GM12878 (cell line): Measurements from ENCODE around the gene PAIP2. TPM values are rescaled to one million over a fixed set of nuclear protein-coding genes. Genes with fewer than 3 reads are reported as not detected.

Experiments
- ATAC-seq: fragments of 200-7000 bp; cut with Tn5 transposase; 3 replicates; pipeline ENCODE4 v1.9.1; 2020; ENCODE audit warnings: mild to moderate bottlenecking, moderate library complexity
- BruUV-seq: library from RNA; stranded (reverse); fragments of 400-500 nt; replicated peaks from 2 replicates; lab custom pipeline; 2021; lab: Mats Ljungman, UMichigan
- CTCF ChIA-PET: fragments of 300-600 bp; sonication (Branson Sonifier 250); formaldehyde crosslinking; extraction: SDS; loops from one replicate; lab custom pipeline; 2021; ENCODE audit warnings: inconsistent platforms; lab: Yijun Ruan, JAX
- POLR2A ChIA-PET: fragments of 350-600 bp; formaldehyde crosslinking; extraction: SDS; loops from one replicate; lab custom pipeline; 2021; ENCODE audit warnings: inconsistent platforms; lab: Charles Lee
- RAD21 ChIA-PET: fragments of 300-600 bp; sonication (Branson Sonifier 250); formaldehyde crosslinking; loops from one replicate; lab custom pipeline; 2023; ENCODE audit warnings: antibody characterized with exemption; ENCODE audit not compliant: unreplicated experiment; lab: Charles Lee
- SMC1A ChIA-PET: fragments of 300-600 bp; sonication (Branson Sonifier 250); formaldehyde crosslinking; loops from one replicate; lab custom pipeline; 2023; ENCODE audit not compliant: unreplicated experiment, uncharacterized antibody; lab: Charles Lee
- DNase-seq: peaks from one replicate; pipeline ENCODE4 v3.0.0-alpha.2; 2011; ENCODE audit warnings: low read depth, low spot score
- FAIRE-seq: peaks from 3 replicates; lab custom pipeline; 2011; peaks lifted over from hg19 to GRCh38; lab: Jason Lieb, UNC
- H2AFZ ChIP-seq: 2 replicates; pipeline ENCODE4 v1.6.0; 2011; ENCODE audit warnings: low read depth, low read length, control low read depth; ENCODE audit not compliant: control insufficient read depth
- H3K27ac ChIP-seq: 2 replicates; pipeline ENCODE4 v1.5.1; 2011; ENCODE audit warnings: control low read depth; ENCODE audit not compliant: control insufficient read depth, insufficient read depth
- H3K27me3 ChIP-seq, 2 experiments: replicated peaks in 1 of 2; 2 replicates each; pipeline versions ENCODE4 v1.6.0 to v1.6.1; 2011; ENCODE audit warnings: low read length in 1 of 2; ENCODE audit not compliant: control insufficient read depth in 2 of 2, insufficient read depth in 2 of 2
- H3K36me3 ChIP-seq, 2 experiments: 2 replicates each; pipeline ENCODE4 v1.5.1; 2011; ENCODE audit warnings: low read length in 1 of 2; ENCODE audit not compliant: control insufficient read depth in 2 of 2, insufficient read depth in 2 of 2
- H3K4me1 ChIP-seq: 2 replicates; pipeline ENCODE4 v1.6.1; 2011; ENCODE audit warnings: mild to moderate bottlenecking, low read length, moderate library complexity, mixed read lengths; ENCODE audit not compliant: control insufficient read depth, insufficient read depth
- H3K4me2 ChIP-seq: 2 replicates; pipeline ENCODE4 v1.6.0; 2011; ENCODE audit warnings: control low read depth; ENCODE audit not compliant: control insufficient read depth, insufficient read depth
- H3K4me3 ChIP-seq: fragments of 200-600 bp; sonication (generic); 2 replicates; pipeline ENCODE4 v1.5.1; 2016
- H3K79me2 ChIP-seq: 2 replicates; pipeline ENCODE4 v1.6.0; 2011; ENCODE audit warnings: low read length; ENCODE audit not compliant: control insufficient read depth, insufficient read depth
- H3K9ac ChIP-seq: 2 replicates; pipeline ENCODE4 v1.8.0; 2011; ENCODE audit warnings: low read length, control low read depth, mixed read lengths; ENCODE audit not compliant: control insufficient read depth, insufficient read depth
- H3K9me3 ChIP-seq: replicated peaks from 3 replicates; pipeline ENCODE4 v1.5.1; 2011; ENCODE audit warnings: mild to moderate bottlenecking, low read length; ENCODE audit not compliant: control insufficient read depth, insufficient read depth
- H4K20me1 ChIP-seq: 2 replicates; pipeline ENCODE4 v1.6.0; 2011; ENCODE audit not compliant: control insufficient read depth, insufficient read depth
- BACH1 ChIP-seq: fragments of 450-650 bp; IDR thresholded peaks from 2 replicates; pipeline ENCODE4 v1.6.1; 2017; ENCODE audit warnings: mild to moderate bottlenecking, borderline replicate concordance
- DPF2 ChIP-seq: fragments of 450-650 bp; IDR thresholded peaks from 2 replicates; pipeline ENCODE4 v1.6.1; 2017; ENCODE audit warnings: mild to moderate bottlenecking
- FOXM1 ChIP-seq: IDR thresholded peaks from 2 replicates; pipeline ENCODE4 v1.6.1; 2012; ENCODE audit warnings: low read depth, mild to moderate bottlenecking, inconsistent platforms, low read length, moderate library complexity
- HDAC6 ChIP-seq: fragments of 200-600 bp; sonication (generic); IDR thresholded peaks from one replicate; pipeline ENCODE4 v1.8.0; 2017; ENCODE audit warnings: antibody characterized with exemption; ENCODE audit not compliant: unreplicated experiment
- MXI1 ChIP-seq: fragments of 150-350 bp; IDR thresholded peaks from 2 replicates; pipeline ENCODE4 v1.6.1; 2011; ENCODE audit warnings: low read depth, mild to moderate bottlenecking, inconsistent platforms, low read length, improper control_type of control experiment
- MYB ChIP-seq: fragments of 150-350 bp; IDR thresholded peaks from 2 replicates; pipeline ENCODE4 v1.6.1; 2014; ENCODE audit warnings: mild to moderate bottlenecking, low read depth, low read length, borderline replicate concordance
- NFYB ChIP-seq: IDR thresholded peaks from 2 replicates; pipeline ENCODE4 v1.6.1; 2011; ENCODE audit warnings: low read depth, mild to moderate bottlenecking, low read length, improper control_type of control experiment, moderate library complexity; ENCODE audit not compliant: insufficient read depth
- RBBP5 ChIP-seq: fragments of 200-600 bp; sonication (generic); conservative IDR thresholded peaks from 2 replicates; pipeline ENCODE4 v1.6.1; 2016
- RCOR1 ChIP-seq: conservative IDR thresholded peaks from 2 replicates; pipeline ENCODE4 v1.6.1; 2012; ENCODE audit warnings: low read depth, low read length, improper control_type of control experiment
- RELA ChIP-seq: fragments of 450-650 bp; IDR thresholded peaks from 2 replicates; pipeline ENCODE4 v1.8.0; 2014; ENCODE audit warnings: borderline replicate concordance; ENCODE audit not compliant: partially characterized antibody
- SIX5 ChIP-seq: IDR thresholded peaks from 2 replicates; pipeline ENCODE4 v1.6.1; 2011; ENCODE audit warnings: mild to moderate bottlenecking, low read depth, low read length, moderate library complexity; ENCODE audit not compliant: severe bottlenecking
- TARDBP ChIP-seq: IDR thresholded peaks from 2 replicates; pipeline ENCODE4 v1.6.1; 2016; ENCODE audit warnings: borderline replicate concordance
- ZBED1 ChIP-seq: IDR thresholded peaks from 2 replicates; pipeline ENCODE4 v1.6.1; 2016; ENCODE audit warnings: borderline replicate concordance
- ZNF622 ChIP-seq: fragments of 450-650 bp; IDR thresholded peaks from 2 replicates; pipeline ENCODE4 v1.6.1; 2017; ENCODE audit warnings: mild to moderate bottlenecking, inconsistent platforms
- WGBS: methylation state at CpG from one replicate; pipeline ENCODE4 v1.1.6; 2016; ENCODE audit warnings: low lambda C conversion rate; ENCODE audit not compliant: insufficient replicate concordance, insufficient coverage; ENCODE audit errors: missing lambda C conversion rate; 5-methylcytosine and 5-hydroxymethylcytosine counted together
- in situ Hi-C: fragments of 300-500 bp; cut with MboI; formaldehyde crosslinking; loops from 9 replicates; pipeline ENCODE4 v1.14.3; 2018; ENCODE audit warnings: mixed read lengths
- intact Hi-C: fragments of 100-400 bp; cut with micrococcal nuclease; formaldehyde crosslinking; loops from one replicate; pipeline ENCODE4 v1.14.2; 2022; ENCODE audit not compliant: unreplicated experiment
- polyA plus RNA-seq, 11 experiments: library from polyadenylated mRNA; depleted of rRNA in 4 of 11; unstranded in 6 of 11; stranded (reverse) in 5 of 11; fragments of >200 nt; fragmentation: Nextera tagmentation in 4 of 11; fragmentation: Illumina TruSeq in 1 of 11; extraction: Ambion mirVana in 4 of 11; extraction: Trizol in 1 of 11; gene quantifications; 1 replicate in 1 of 11; 2 replicates in 10 of 11; pipeline versions ENCODE4 v1.2.1 to v1.2.3, GENCODE V29; 2011 to 2016; ENCODE audit warnings: inconsistent platforms in 2 of 11, missing spikeins in 2 of 11, low read depth in 1 of 11
- total RNA-seq, 4 experiments: library from RNA; depleted of rRNA in 3 of 4; stranded (reverse); fragments of >200 nt in 3 of 4; fragmentation: Illumina TruSeq in 1 of 4; extraction: Trizol in 1 of 4; gene quantifications; 2 replicates each; pipeline versions ENCODE4 v1.2.1 to v1.2.3, GENCODE V29; 2013 to 2021

PAIP2 gene
- total and polyA plus RNA-seq, 10 of the 15 experiments (the other 5 are each of a cell fraction or from before 2014, with no cell fraction given): 49.9 to 154 (median 102) TPM

- TF ChIP-seq DPF2: peak; percentile 34; the same call in 1 of the 2 replicates
- no peak for TF ChIP-seq TARDBP
- no peak for TF ChIP-seq HDAC6
- Histone ChIP-seq H3K9me3 (no peaks in the 10 kb centered on the region; the same call in 2 of the 3 replicates), H3K36me3 (peaks cover 0 to 7% of the 10 kb centered on the region in 2 experiments; a peak in 1 of 4 replicates), H3K9ac (no peak overlapping the region), H3K27me3 (no peaks in the 10 kb centered on the region), H3K79me2 (peaks cover 32% of the 10 kb centered on the region), H3K27ac (peak overlapping the region; percentile 13; the same call in 1 of the 2 replicates), H3K4me2 (no peak overlapping the region), H3K4me3 (no peak overlapping the region), H3K4me1 (peaks cover 43% of the 10 kb centered on the region), H2AFZ (no peak overlapping the region), H4K20me1 (no peaks in the 10 kb centered on the region)
- POLR2A ChIA-PET: interaction anchor here (1.0 to 7.0 kb wide), 2 partner anchors 9 to 126 kb away, joined by 3 to 74 read pairs; partner anchors contain the start of gene MZB1
- FAIRE-seq (no peak), DNase-seq (no peak), ATAC-seq (no peak)
- no TSS peak for BruUV-seq
- 69% methylated on average over 6 of the region's 6 CpGs for WGBS
- in situ Hi-C loops: no loop called here
- intact Hi-C loops: no loop called here
- SMC1A ChIA-PET: no interaction called here
- CTCF ChIA-PET: no interaction called here
- RAD21 ChIA-PET: interaction anchor here (1.0 kb wide), 2 partner anchors 10 to 128 kb away, joined by 3 read pairs; no protein-coding TSS in a partner anchor
Observed at GRCh38 chr5:139397921-139398320, 56.3 kb downstream of the PAIP2 start.

- ChIA-PET RAD21 (interaction anchor here (0.6 to 1.7 kb wide), 2 partner anchors 9 to 11 kb away, joined by 3 to 10 read pairs; partner anchors contain the start of gene MZB1), POLR2A (interaction anchor here (1.0 to 7.0 kb wide), 5 partner anchors 11 to 163 kb away, joined by 3 to 74 read pairs (median 4); partner anchors contain the start of gene MZB1), SMC1A (interaction anchor here (0.9 to 5.0 kb wide), 7 partner anchors 8 to 24 kb away, joined by 3 to 19 read pairs (median 4); partner anchors contain the start of gene MZB1), CTCF (interaction anchor here (1.0 to 2.0 kb wide), 2 partner anchors 11 to 131 kb away, joined by 3 to 5 read pairs; no protein-coding TSS in a partner anchor)
- peak; percentile 13 for FAIRE-seq
- in situ Hi-C loops: no loop called here
- no peaks in the 10 kb centered on the region for H4K20me1 ChIP-seq
- peak overlapping the region; percentile 16 for H2AFZ ChIP-seq
- peaks cover 49% of the 10 kb centered on the region for H3K4me1 ChIP-seq
- peaks cover 15% of the 10 kb centered on the region for H3K79me2 ChIP-seq
- peaks cover 0 to 7% of the 10 kb centered on the region in 2 experiments; a peak in 1 of 4 replicates for H3K36me3 ChIP-seq
- DNase-seq: peak; percentile 77
- H3K9me3 ChIP-seq: no peaks in the 10 kb centered on the region; the same call in 2 of the 3 replicates
- WGBS: 12% methylated on average over 6 of the region's 6 CpGs
- peak overlapping the region; percentile 33; the same call in 1 of the 2 replicates for H3K4me3 ChIP-seq
- H3K4me2 ChIP-seq: peak overlapping the region; percentile 46
- peak overlapping the region; percentile 90 for H3K27ac ChIP-seq
- ATAC-seq: peak; percentile 65
- no TSS peak for BruUV-seq
- peak overlapping the region; percentile 55 for H3K9ac ChIP-seq
- intact Hi-C loops: no loop called here
- H3K27me3 ChIP-seq: no peaks in the 10 kb centered on the region
- TF ChIP-seq ZBED1 (peak; percentile 49; the same call in 1 of the 2 replicates), ZNF622 (no peak), NFYB (no peak), RELA (peak; percentile 22), MXI1 (no peak), FOXM1 (no peak), RBBP5 (no peak), MYB (no peak), BACH1 (peak; percentile 52; the same call in 1 of the 2 replicates), RCOR1 (no peak), SIX5 (no peak)
Observed at GRCh38 chr5:139399501-139400121, 58.0 kb downstream of the PAIP2 start.
